Coronary artery (tissue), 2 donors: ENCODE results near the gene GMDS.

Experiments used
- DNase-seq: peaks from one replicate; pipeline ENCODE4 v3.0.0-alpha.2; 2017; ENCODE audit warnings: low spot score
- H3K27ac ChIP-seq, 2 donors: fragments of 200-600 bp; sonication (generic); one replicate each; pipeline ENCODE4 v1.5.1; 2016 to 2019
- H3K4me3 ChIP-seq: fragments of 200-600 bp; sonication (generic); 2 replicates; pipeline ENCODE4 v1.5.1; 2016; ENCODE audit warnings: mild to moderate bottlenecking, moderate library complexity
- CTCF ChIP-seq: fragments of 200-600 bp; sonication (generic); IDR thresholded peaks from one replicate; pipeline ENCODE4 v1.5.1; 2019; ENCODE audit warnings: antibody characterized with exemption

Gene GMDS

GRCh38 chr6:1962201-1962600 lies 283.2 kb downstream of the GMDS start:
- no peak for DNase-seq
- no peak overlapping the region for H3K27ac ChIP-seq
- TF ChIP-seq CTCF = no peak
- H3K4me3 ChIP-seq = no peak overlapping the region

- no peak for TF ChIP-seq CTCF
- Histone ChIP-seq H3K27ac (no peak overlapping the region), H3K4me3 (no peak overlapping the region)
- DNase-seq = no peak
Measured at GRCh38 chr6:1960486-1961142, 284.8 kb downstream of the GMDS start.

- TF ChIP-seq CTCF = no peak
- no peak for DNase-seq
- H3K27ac ChIP-seq = no peak overlapping the region
- H3K4me3 ChIP-seq = no peak overlapping the region
Measured at GRCh38 chr6:1958257-1958656, 287.1 kb downstream of the GMDS start.

- no peak overlapping the region for H3K4me3 ChIP-seq
- no peak overlapping the region for H3K27ac ChIP-seq
- no peak for TF ChIP-seq CTCF
- no peak for DNase-seq
Measured at GRCh38 chr6:1957746-1958145, 287.7 kb downstream of the GMDS start.

GRCh38 chr6:1952740-1953360 lies 292.6 kb downstream of the GMDS start:
- DNase-seq = no peak
- Histone ChIP-seq H3K4me3 (no peak overlapping the region), H3K27ac (peak overlapping the region; percentile 19 to 27)
- no peak for TF ChIP-seq CTCF

GRCh38 chr6:1950631-1951030 lies 294.8 kb downstream of the GMDS start:
- no peak for TF ChIP-seq CTCF
- Histone ChIP-seq H3K27ac (no peak overlapping the region), H3K4me3 (no peak overlapping the region)
- no peak for DNase-seq

GRCh38 chr6:1949538-1949937 lies 295.9 kb downstream of the GMDS start:
- no peak for TF ChIP-seq CTCF
- no peak overlapping the region for H3K27ac ChIP-seq
- no peak overlapping the region for H3K4me3 ChIP-seq
- no peak for DNase-seq
